Glutamatergic neuron (in vitro differentiated cells): ENCODE measurements around the gene TWF2. TPM values are rescaled to one million over a fixed set of nuclear protein-coding genes. Genes with fewer than 3 reads are reported as not detected.

Source experiments
- DNase-seq: peaks from one replicate; pipeline ENCODE4 v3.0.0; 2022
- H3K27ac Mint-ChIP-seq: one replicate; pipeline ENCODE4 v1.8.0; 2020; ENCODE audit warnings: mild to moderate bottlenecking, mixed read lengths, inconsistent platforms; ENCODE audit not compliant: unreplicated experiment
- H3K27me3 Mint-ChIP-seq: one replicate; pipeline ENCODE4 v1.8.0; 2020; ENCODE audit warnings: mild to moderate bottlenecking, moderate library complexity, mixed read lengths, inconsistent platforms; ENCODE audit not compliant: unreplicated experiment
- H3K36me3 Mint-ChIP-seq: one replicate; pipeline ENCODE4 v1.8.0; 2020; ENCODE audit warnings: mild to moderate bottlenecking, mixed read lengths, inconsistent platforms; ENCODE audit not compliant: unreplicated experiment
- H3K4me1 Mint-ChIP-seq: one replicate; pipeline ENCODE4 v1.8.0; 2020; ENCODE audit warnings: mild to moderate bottlenecking, low read depth, mixed read lengths, inconsistent platforms; ENCODE audit not compliant: unreplicated experiment
- H3K4me3 Mint-ChIP-seq: one replicate; pipeline ENCODE4 v1.8.0; 2020; ENCODE audit warnings: mild to moderate bottlenecking, mixed read lengths, inconsistent platforms; ENCODE audit not compliant: unreplicated experiment
- H3K9me3 Mint-ChIP-seq: one replicate; pipeline ENCODE4 v1.8.0; 2020; ENCODE audit warnings: mild to moderate bottlenecking, moderate library complexity, mixed read lengths, inconsistent platforms; ENCODE audit not compliant: unreplicated experiment
- total RNA-seq: library from RNA; stranded (reverse); fragmentation: NEBNext Ultra II Directional; extraction: Animal tissue kit (Norgen Biotek cat#: 25700); gene quantifications from one replicate; pipeline ENCODE4 v1.2.1, GENCODE V29; 2021; ENCODE audit not compliant: unreplicated experiment
- TF ChIP-seq, protein P1 (sequence below): fragments of 200-600 bp; sonication (generic); IDR thresholded peaks from one replicate; pipeline ENCODE4 v1.5.0; 2021; ENCODE audit not compliant: partially characterized antibody, unreplicated experiment

TWF2 gene
- total RNA-seq, 1 donor from 2014 or later: 45.5 TPM

DNA sequence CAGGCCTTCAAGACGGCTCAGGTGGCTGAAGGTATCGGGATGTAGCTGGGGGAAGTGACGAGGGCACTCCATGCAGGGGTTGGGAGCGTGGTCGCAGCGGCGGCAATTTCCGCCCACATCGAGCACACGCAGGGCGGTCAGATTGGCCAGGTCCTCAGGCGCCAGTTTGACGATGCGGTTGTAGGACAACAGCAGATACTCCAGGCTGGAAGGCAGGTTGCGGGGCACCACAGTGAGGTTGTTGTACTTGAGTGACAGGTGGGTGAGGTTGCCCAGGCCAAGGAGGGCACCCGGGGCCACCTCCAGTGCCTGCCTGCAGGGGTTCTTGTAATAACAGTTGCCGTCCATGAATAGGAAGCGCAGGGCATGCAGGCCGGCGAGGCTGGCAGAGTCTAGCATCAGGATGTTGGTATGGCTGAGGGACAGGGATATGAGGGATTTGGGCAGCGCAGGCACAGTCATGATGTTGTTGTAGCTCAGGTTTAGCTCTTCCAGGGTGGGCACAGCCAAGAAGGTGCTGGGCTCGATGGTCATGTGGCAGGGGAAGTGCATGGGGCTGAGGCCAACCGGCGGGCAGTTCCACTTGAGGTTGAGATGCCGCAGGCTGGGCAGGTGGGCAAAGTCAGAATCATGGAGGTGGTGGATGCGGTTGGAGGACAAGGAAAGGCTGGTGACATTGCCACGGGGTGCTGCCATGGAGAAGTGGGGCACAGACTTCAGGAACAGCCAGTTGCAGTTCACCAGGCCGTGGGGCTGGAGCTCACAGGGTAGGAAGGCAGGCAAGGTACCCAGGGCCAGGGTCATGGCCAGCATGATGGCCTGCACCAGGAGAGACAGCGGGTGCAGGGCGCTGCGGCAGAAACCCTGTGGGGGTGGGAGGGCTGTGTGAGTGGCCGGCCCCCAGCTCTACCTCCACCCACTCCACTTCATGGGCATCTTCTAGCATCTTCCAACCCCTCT, 15.2 kb downstream of the TWF2 start:
- H3K27ac Mint-ChIP-seq: no peak overlapping the region
- TF ChIP-seq, protein P1, sequence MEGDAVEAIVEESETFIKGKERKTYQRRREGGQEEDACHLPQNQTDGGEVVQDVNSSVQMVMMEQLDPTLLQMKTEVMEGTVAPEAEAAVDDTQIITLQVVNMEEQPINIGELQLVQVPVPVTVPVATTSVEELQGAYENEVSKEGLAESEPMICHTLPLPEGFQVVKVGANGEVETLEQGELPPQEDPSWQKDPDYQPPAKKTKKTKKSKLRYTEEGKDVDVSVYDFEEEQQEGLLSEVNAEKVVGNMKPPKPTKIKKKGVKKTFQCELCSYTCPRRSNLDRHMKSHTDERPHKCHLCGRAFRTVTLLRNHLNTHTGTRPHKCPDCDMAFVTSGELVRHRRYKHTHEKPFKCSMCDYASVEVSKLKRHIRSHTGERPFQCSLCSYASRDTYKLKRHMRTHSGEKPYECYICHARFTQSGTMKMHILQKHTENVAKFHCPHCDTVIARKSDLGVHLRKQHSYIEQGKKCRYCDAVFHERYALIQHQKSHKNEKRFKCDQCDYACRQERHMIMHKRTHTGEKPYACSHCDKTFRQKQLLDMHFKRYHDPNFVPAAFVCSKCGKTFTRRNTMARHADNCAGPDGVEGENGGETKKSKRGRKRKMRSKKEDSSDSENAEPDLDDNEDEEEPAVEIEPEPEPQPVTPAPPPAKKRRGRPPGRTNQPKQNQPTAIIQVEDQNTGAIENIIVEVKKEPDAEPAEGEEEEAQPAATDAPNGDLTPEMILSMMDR: no peak
- peaks cover 6% of the 10 kb centered on the region for H3K4me1 Mint-ChIP-seq
- DNase-seq: no peak
- H3K4me3 Mint-ChIP-seq: no peak overlapping the region
- no peaks in the 10 kb centered on the region for H3K36me3 Mint-ChIP-seq
- H3K9me3 Mint-ChIP-seq: peaks cover 5% of the 10 kb centered on the region
- peaks cover 12% of the 10 kb centered on the region for H3K27me3 Mint-ChIP-seq

- no peaks in the 10 kb centered on the region for H3K36me3 Mint-ChIP-seq
- TF ChIP-seq, protein P1: no peak
- no peak overlapping the region for H3K27ac Mint-ChIP-seq
- H3K27me3 Mint-ChIP-seq: peaks cover 12% of the 10 kb centered on the region
- peaks cover 5% of the 10 kb centered on the region for H3K9me3 Mint-ChIP-seq
- peaks cover 6% of the 10 kb centered on the region for H3K4me1 Mint-ChIP-seq
- H3K4me3 Mint-ChIP-seq: no peak overlapping the region
- no peak for DNase-seq
Measured at GRCh38 chr3:52222319-52223221, 16.4 kb downstream of the TWF2 start.

- Mint-ChIP-seq H3K36me3 (no peaks in the 10 kb centered on the region), H3K9me3 (peaks cover 3% of the 10 kb centered on the region), H3K4me3 (no peak overlapping the region), H3K4me1 (peaks cover 4% of the 10 kb centered on the region), H3K27me3 (peaks cover 11% of the 10 kb centered on the region), H3K27ac (no peak overlapping the region)
- no peak for DNase-seq
- TF ChIP-seq, protein P1: no peak
Measured at GRCh38 chr3:52221563-52222318, 17.2 kb downstream of the TWF2 start.

DNA sequence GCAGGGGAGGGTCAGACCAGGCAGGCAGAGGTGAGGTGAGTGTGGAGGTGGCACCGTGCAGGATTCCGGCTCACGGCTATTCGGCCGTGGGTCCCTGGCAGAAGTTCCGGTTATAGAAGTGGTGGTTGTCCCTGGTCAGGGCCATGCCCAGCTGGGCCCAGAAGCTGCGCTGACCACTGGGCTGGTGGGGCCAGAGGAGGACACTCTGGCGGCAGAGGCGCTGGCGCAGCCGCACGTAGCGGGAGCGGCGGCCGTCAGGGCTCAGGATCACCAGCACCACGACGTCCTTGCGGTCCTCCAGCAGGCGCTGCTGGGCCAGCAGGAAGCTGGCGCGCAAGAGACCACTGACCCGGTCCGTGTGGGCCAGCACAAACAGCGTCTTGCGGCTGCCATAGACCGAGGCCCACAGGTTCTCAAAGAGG, 17.8 kb downstream of the TWF2 start:
- Mint-ChIP-seq H3K9me3 (no peaks in the 10 kb centered on the region), H3K36me3 (no peaks in the 10 kb centered on the region), H3K27me3 (peaks cover 8% of the 10 kb centered on the region), H3K4me3 (no peak overlapping the region), H3K4me1 (peaks cover 2% of the 10 kb centered on the region), H3K27ac (no peak overlapping the region)
- TF ChIP-seq, protein P1: no peak
- no peak for DNase-seq
